ENCODE measurements around the gene UGT1A6.

GRCh38 chr2:233789554-233789953 lies 96.9 kb downstream of the UGT1A6 start:
- TF ChIP-seq CTCF (conservative IDR thresholded peaks at IDR 0.05; ENCODE audit: low read depth in 2 of 2) (no peak), EZH2 (IDR thresholded peaks at IDR 0.05; ENCODE audit: low read depth, unreplicated experiment) (no peak), ZNF331 (CRISPR knock-in tag; IDR thresholded peaks at IDR 0.05; ENCODE audit: low read depth) (no peak), POLR2AphosphoS5 (IDR thresholded peaks at IDR 0.05; ENCODE audit: low read depth) (no peak), CREB1 (CRISPR knock-in tag; IDR thresholded peaks at IDR 0.05; ENCODE audit: low read depth) (no peak), STAT1 (IDR thresholded peaks at IDR 0.05; ENCODE audit: unreplicated experiment) (no peak), EZH2phosphoT487 (IDR thresholded peaks at IDR 0.05; ENCODE audit: unreplicated experiment) (no peak), REST (IDR thresholded peaks at IDR 0.05; ENCODE audit: unreplicated experiment) (no peak), ETS1 (IDR thresholded peaks at IDR 0.05) (no peak), JUNB (IDR thresholded peaks at IDR 0.05; ENCODE audit: unreplicated experiment) (no peak)

Measured in GM23338 (cell line).